Stimulated activated CD8-positive, alpha-beta memory T cell treated with anti-CD3 and anti-CD28 coated beads, Interleukin-4, amount 100 ng/mL, for 24 hours (primary cell): ENCODE data around the gene RNF217.
"Not testable (repeated sequence)": the region's sequence is repeated elsewhere in the genome, so short reads cannot be mapped to it uniquely, and the experiment has no call there.

Experiments used
- DNase-seq: peaks from one replicate; pipeline ENCODE4 v3.0.0-alpha.2; 2020; ENCODE audit warnings: low read depth

RNF217 gene

DNA sequence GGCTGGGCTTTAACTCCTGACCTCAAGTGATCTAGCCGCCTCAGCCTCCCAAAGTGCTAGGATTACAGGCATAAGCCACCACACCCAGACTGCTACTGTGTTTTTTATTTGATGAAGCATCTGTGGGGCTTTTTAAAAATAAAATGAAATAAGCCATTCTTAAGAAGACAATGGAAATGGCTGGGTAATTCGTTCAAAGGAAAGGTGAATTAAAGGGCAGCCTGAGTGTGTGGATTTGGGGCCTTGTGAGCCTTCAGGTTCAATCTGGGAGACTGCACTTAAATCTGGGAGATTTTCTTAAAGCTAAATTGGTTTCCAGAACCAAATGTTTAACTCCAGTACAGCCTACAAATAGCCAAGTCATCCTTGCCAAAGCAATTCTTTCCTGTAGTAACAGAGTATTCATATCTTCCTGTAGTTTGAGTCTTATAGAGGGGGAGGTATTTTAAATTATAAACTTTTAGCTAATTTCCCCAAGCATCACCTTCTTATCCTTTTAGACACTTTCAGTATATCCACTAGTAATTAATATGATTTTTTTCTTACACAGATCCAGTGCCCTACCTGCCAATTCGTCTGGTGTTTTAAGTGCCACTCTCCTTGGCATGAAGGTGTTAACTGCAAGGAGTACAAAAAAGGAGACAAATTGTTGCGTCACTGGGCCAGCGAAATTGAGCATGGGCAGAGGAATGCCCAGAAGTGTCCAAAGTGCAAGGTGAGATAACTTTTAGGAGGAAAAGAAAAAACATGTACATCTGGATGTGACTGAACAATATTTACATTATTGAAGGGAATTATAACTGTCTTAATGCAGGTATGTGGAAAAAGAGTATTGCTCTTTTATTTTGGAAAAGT, 95.4 kb downstream of the RNF217 start:
- no peak for DNase-seq

DNA sequence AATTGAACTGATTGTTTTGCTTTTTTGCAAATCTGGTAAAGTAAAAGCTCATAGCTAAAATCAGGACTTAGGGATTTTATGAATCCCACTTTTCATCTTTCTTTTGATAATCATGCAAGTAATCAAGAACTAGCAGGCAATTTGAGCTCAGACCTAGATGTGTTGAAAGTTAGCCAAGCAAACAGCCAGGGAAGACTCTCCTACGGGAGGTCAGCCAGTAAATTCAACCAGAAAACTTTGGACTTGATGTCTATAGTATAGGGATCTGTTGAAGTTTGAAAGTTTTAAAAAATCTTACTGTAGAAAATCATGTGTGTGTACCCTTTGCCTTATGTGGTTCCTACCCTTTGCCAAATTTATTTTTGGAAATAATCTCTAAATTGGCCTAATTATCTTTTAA, 96.3 kb downstream of the RNF217 start:
- no peak for DNase-seq

DNA sequence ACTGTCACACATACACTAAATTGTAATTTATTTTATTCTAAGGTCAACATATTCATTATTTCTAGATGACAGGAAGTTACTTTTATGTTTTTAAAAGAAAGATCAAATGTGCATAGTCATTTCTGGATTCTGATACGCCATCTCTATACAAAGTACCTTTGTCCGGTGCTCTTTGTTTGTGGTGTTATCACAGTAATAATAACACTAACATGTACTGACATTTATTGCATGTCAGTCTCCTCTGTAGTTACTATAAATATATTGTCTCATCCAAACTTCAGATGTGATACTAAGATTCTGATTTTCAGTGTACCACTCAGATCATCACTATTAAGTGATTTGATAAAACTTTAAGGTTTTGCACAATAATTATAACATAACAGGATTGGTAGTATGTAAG, 101.1 kb downstream of the RNF217 start:
- DNase-seq, result no peak

DNA sequence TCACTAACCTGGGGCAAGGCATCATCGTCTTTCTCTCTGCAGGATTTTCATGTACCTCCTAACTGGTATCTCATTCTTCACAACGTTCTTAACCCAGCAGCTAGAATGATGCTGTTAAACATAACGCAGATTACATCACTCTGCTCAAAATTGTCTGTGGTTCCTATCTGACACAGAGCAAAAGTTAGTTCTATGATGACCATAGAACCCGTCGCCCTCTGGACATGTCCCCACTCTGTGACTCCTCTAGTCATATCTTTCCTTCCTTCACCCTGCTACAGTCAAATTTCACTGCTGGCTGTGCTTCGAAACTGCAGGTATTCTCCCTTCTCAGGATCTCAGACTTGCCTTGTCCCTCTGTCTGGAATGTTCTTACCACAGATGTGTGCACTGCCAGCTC, 103.9 kb downstream of the RNF217 start:
- DNase-seq, result no peak

DNA sequence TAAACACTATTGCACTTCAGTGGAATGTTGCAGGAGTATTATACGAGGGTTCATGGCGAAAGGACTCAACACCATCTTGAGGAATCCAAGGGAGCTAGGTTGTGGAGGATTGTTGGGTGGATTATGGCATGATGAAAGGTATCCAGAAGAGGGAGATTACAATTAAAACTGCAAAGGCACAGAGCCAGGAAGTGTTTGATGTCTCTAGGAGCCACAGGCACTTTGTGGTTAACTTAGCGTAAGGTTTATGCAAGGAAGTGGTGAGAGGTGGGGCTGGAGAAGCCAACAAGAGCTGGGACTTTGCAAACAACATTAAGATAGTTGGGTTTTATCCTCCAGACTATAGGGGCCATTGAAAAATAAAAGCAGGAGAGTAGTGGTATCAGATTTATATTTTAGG, 104.7 kb downstream of the RNF217 start:
- no peak for DNase-seq

DNA sequence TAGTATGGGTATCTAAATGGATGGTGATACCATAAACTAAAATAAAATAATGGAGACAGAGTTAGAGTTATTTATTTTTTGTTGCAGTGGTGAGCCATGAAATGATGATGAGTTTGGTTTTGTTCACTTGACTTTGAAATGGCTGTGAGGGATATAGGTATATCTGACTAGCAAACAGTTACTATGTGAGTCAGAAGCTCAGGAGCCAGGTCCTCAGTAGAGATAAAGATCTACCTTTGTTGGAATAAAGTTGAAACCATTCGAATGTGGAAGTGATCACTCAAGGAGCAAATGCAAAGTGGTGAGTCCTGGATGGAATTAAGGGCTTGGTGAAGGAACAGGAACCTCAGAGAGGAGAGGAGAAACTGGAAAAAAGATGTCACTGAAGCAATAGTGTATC, 105.3 kb downstream of the RNF217 start:
- DNase-seq, result no peak

DNA sequence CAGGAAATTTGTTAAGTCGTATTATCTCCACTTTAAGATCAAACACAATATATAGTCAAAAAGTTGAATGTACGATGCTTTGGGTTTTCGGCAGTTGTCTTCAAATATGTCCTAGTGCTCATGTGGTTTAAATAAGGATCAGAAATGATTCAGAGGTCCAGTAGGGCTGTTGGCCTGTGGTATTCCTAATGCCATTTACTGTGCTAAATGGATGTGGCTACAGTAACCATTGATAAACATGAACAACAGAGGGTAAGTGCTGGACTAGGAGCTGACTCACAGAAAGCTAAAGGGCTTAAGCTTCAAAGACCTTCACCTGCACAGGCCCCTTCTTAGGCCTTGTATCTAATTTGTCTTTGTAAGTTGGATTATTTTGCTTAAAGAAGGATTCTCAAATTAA, 110.8 kb downstream of the RNF217 start:
- DNase-seq, result no peak

DNA sequence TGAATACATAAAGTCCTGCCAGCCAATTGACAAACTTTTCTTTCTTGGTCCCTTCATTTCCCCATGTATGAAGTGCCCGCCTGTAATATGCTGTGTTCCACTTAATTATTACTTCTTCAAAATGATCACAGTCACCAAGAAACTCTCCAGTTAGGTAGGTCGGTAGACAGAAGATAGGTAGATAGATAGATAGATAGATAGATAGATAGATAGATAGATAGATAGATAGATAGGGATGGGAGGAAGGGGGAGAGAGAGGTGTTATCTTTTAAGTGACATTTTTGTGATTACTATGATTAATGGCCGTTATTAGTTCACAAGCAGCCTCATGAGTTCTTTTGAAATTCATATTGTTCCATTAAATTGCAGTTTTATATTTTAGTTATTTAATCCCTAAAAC, 111.9 kb downstream of the RNF217 start:
- no peak for DNase-seq

DNA sequence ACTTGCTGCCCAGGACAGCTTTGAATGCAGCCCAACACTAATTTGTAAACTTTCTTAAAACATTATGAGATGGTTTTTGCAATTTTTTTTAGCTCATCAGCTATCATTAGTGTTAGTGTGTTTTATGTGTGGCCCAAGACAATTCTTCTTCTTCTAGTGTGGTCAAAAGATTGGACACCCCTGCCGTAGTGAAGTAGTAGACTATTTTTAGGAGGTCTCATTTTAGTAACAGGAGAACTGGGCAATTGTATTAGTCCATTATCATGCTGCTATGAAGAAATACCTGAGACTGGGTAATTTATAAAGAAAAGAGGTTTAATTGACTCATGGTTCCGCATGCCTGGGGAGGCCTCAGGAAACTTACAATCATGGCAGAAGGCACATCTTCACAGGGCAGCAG, 112.8 kb downstream of the RNF217 start:
- not testable (repeated sequence) for DNase-seq

DNA sequence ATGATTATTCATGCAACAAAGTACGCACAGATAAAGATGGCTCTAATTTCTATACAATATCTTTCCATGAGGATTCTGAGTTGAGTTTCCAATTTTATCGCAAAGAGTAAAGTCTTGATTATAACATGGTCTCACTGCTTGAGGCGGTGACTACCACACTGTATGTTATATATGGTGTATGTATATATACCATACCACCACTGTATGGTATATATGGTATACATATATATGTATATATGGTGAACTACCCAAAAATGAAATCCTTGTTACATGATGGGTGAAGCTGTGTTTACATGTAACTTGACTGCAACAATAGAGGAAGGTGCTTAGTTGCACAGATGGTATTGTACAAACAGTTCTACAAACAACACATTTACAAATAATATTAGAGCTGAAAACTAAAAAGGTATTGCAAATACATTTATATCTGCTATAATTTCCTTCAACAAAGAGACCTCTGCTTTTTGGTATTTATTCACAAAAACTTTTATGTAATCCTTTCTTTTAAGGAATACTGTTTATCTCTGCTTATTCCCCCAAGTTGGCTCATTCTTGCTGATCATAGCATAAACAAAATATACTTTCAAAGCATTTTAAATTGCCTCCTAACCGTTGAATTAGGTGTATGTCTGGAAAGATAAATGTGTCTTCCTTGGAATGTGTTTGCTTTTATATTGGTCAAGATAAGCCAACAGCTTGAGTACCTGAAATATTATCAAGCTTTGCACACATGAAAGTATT, 113.7 kb downstream of the RNF217 start:
- no peak for DNase-seq

DNA sequence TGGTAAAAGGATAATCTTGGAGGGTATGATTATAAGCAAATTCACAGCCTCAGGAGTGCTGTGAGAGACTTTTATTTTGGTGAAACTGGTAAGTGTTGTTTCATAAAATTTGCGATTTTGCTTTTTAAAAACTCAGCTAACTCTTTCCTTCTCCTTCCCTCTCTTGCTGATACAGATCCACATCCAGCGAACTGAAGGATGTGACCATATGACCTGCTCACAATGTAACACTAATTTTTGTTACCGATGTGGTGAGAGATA, 114.2 kb downstream of the RNF217 start:
- DNase-seq, result no peak

DNA sequence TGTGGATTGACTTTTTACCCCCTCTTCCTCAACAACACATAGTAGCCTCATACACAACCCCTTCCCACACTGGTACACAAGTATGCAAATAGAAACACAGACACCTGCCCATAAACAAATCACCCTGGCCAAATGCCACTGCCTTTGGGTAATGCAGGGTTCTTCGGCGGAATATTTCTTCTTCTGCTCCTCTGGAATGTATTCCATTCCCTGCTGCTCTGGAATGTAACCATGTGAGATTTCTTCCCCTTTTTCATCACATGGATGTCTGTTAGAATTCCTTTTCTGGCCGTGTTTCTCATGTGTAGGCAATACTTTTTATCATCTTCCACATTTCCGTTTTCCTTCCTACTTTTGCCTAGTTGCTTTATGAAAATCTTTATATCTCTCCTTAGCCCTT, 115.2 kb downstream of the RNF217 start:
- no peak for DNase-seq

DNA sequence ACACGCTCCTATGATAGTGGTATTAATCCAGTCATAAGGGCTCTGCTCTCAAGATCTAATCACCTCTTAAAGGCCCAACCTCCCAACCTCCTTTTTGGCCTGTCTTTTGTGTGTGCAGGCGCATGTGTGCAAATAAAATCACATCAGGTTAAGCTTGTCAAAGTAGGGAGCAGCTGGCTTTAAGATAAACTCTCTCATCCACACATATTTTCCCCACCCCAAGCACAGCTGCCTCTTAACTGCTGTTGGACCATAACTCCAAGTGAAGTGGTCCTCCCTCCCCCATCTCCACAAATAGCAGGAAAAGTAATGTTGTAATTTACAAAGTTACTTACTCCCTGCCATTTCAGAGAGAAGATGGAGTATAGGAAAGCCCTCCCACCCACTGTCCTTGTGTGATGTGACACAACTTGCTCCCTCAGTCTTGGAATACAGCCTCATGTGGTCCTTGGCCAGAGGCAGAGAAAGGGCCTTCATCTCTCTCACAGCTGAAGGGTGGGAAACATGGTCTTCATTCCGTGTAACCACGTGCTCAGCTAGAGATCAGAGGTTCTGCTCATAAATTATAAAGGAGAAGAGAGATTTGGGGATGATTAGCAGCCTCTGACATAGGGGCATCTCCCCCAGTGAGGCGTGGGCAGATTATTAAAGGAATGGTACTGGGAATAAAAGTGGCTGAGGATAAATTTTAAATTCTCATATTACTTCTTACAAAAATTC, 116.5 kb downstream of the RNF217 start:
- DNase-seq, result no peak

DNA sequence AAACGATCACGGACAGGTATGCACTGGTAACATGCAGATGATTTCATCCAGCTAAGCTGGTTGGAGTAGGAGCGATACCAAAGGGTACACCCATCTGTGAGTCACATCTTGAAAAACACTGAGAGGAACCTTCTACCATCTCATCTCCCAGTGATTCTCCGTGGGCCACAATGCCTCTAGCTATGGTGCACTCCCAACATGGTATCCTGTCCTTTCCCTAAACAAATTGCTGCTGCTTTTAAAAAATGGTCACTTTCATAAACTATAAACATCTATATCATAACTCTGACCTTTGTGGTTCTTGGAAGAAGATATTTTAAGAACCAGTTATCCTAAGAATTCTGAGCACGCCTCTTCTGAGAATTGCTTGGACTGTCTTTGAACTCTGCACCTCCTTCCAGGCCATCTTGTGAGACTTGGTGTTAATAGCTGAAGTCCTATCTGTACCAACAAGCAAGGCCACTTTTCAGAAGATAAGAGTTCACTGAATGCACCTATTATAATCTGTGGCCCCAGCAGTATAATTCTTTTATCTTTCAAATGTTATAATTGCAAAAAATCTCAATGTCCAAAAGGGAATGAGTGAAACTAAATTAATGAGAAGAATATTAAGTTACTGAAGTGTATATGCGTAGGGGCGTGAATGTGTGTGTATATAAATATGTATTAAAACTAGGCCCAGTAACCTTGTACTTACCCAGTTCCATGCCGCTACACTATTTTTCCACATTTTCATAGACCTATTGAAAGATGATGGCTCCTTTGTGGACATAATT, 120.9 kb downstream of the RNF217 start:
- no peak for DNase-seq

DNA sequence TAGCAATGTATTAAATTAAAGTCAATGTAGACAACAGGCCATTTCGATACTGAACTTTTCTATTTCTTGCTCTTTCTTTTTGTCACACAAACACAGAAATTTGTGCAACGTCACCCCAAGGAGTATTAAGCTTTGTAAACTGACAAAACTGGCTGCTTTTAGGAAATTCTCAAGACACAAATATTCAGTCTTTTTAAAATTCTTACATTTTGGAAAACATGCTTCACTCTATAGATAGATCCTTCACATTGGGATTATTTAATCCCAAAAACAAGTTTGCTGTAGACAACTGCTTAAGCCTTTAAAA, 121.4 kb downstream of the RNF217 start:
- no peak for DNase-seq

DNA sequence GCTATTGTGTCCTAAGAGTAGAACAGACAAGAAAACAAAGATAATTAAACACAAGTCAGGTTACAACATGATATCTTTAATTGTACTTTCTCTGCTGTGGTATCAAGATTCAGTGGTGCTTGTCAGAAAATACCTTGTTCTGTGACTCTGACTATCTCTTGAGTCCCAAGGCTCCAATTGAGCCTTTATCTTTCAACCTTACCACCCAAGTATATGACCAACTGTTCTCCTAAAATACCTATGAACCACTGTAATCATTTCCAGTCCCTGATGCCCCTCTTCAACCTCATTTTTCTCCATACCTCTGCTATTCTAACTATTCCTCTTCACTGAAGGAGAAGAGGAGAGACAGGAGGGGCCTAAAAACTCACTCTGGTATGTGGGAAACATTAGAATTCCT, 124.5 kb downstream of the RNF217 start:
- no peak for DNase-seq

DNA sequence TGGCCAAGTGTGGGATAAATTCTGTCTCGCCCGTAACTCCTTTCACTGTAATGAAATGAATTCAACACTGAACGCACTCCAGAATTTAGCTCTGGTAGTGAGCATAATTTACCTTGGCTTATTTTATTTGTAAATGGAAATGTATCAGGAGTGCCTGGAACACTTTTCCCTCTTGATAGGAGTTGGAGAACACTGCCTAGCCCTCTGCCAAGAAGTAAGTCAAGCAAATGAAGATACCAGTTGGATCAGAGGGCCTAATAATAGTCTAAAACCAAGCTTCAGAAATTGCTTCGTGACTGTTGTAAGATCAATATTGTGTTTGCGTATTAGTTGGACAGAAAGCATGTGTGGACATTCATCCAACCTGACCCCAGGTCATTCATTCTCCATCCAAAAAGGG, 126.7 kb downstream of the RNF217 start:
- no peak for DNase-seq

DNA sequence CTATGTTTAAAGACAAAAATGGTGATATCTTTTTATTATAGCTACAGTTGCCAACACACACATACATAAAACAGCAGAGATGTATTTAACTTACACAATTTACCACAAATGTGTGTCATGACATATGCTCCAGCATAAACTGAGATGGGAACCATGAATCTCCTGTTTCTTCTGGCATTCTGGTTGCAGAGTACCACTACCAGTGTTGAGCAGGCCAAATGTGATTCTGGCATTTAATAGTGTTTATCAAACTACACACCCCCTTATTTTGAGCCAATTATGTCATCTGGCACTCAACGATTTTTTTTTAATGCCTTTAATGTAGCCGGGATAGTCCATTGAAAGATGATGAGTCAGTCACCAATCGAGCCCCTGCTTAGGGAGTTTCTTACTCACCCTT, 132.3 kb downstream of the RNF217 start:
- no peak for DNase-seq

DNA sequence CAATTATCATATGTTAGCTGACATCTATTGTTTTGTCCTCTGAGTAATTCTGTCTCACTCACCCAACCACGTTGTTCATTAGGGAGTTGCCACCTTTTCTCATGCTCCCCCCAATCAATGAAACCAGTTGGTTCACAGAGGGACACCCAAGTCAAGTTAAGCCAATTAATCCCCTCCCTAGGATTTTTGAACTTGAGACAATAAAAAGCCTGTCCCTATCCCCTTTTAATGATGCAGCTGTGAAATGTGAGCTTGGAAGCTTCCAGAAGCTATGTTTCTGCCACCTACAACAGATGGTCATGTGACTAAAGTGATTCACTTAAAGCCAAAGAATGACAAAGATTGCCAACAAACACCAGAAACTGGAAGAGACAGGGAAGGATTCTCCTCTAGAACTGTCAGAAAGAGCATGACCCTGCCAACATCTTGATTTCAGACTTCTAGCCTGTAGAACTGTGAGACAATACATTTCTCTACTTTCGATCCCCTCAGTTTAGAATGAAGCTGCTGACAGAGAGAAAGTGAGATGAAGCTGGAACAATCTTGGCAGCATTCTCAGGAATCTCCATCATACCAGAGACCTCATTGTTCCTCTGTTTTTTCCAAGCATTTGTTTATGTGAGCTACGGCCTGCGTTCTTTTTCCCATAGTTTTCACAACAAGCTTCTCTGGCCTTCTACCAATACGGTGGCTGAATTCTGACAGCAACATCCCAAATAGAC, 133.5 kb downstream of the RNF217 start:
- no peak for DNase-seq

DNA sequence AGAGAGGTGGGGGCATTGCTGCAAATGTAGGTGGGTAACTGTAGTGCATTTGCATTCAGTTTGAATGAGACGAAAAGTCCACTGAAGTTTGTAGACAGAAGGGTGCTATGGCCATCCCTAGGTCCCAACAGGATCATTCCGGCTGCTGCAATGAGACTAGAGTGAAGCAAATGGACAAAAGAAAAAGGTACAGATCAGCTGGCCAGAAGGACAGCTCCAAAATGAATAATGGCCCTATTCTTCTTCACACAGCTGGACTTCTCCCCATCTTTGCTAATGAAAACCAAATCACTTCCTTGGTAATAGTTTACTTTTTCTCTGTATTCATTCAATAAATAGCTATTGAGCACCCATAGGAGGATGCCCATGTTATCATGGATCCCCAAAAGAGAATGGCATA, 134.9 kb downstream of the RNF217 start:
- no peak for DNase-seq

DNA sequence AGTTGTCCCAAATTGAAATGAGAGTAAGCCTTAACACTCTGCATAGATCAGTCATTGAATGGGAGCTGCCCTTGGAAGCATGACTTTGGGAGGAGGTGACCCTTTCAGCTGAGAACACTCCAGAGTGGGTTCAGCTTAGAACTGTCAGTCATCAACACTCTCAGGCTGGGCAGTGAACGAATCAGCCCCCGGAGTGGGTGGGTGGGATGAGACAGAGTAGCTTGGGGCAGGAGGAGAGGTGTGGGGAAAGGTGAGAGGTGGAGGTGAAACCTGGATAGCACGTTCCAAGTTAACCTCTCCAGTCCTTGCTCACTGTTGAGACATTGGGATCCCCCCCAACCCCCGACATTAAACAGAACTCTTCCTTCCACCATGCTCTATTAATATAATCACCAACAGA, 136.0 kb downstream of the RNF217 start:
- no peak for DNase-seq
